ENCODE data around the gene LPGAT1.

GRCh38 chr1:211726467-211726995 is 104.0 kb downstream of the LPGAT1 start:
- TF ChIP-seq FOSL1 (IDR thresholded peaks at IDR 0.05; ENCODE audit: low read depth) (no peak), CTCF (IDR thresholded peaks at IDR 0.05 in 2 of 3, conservative IDR thresholded peaks at IDR 0.05 in 1 of 3; ENCODE audit: borderline replicate concordance in 1 of 3, insufficient read depth in 1 of 3, low read depth in 2 of 3, low read length in 2 of 3) (no peak), POLR2A (IDR thresholded peaks at IDR 0.05; ENCODE audit: borderline replicate concordance, extremely low read depth, insufficient read depth, insufficient read length) (no peak), SIN3A (IDR thresholded peaks at IDR 0.05; ENCODE audit: low read depth) (no peak), YY1 (IDR thresholded peaks at IDR 0.05; ENCODE audit: extremely low read depth, insufficient replicate concordance, low read depth, low read length) (no peak), ZNF274 (IDR thresholded peaks at IDR 0.05; ENCODE audit: low read depth, low read length) (no peak), POLR2AphosphoS5 (IDR thresholded peaks at IDR 0.05; ENCODE audit: low read depth, low read length) (no peak), SP1 (IDR thresholded peaks at IDR 0.05; ENCODE audit: low read depth) (no peak), EZH2phosphoT487 (IDR thresholded peaks at IDR 0.05; ENCODE audit: borderline replicate concordance) (no peak), ELF1 (IDR thresholded peaks at IDR 0.05; ENCODE audit: borderline replicate concordance, low read depth) (no peak)
- TF ChIP-seq, protein P1, sequence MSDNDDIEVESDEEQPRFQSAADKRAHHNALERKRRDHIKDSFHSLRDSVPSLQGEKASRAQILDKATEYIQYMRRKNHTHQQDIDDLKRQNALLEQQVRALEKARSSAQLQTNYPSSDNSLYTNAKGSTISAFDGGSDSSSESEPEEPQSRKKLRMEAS (IDR thresholded peaks at IDR 0.05), result no peak
- TF ChIP-seq, protein P2, sequence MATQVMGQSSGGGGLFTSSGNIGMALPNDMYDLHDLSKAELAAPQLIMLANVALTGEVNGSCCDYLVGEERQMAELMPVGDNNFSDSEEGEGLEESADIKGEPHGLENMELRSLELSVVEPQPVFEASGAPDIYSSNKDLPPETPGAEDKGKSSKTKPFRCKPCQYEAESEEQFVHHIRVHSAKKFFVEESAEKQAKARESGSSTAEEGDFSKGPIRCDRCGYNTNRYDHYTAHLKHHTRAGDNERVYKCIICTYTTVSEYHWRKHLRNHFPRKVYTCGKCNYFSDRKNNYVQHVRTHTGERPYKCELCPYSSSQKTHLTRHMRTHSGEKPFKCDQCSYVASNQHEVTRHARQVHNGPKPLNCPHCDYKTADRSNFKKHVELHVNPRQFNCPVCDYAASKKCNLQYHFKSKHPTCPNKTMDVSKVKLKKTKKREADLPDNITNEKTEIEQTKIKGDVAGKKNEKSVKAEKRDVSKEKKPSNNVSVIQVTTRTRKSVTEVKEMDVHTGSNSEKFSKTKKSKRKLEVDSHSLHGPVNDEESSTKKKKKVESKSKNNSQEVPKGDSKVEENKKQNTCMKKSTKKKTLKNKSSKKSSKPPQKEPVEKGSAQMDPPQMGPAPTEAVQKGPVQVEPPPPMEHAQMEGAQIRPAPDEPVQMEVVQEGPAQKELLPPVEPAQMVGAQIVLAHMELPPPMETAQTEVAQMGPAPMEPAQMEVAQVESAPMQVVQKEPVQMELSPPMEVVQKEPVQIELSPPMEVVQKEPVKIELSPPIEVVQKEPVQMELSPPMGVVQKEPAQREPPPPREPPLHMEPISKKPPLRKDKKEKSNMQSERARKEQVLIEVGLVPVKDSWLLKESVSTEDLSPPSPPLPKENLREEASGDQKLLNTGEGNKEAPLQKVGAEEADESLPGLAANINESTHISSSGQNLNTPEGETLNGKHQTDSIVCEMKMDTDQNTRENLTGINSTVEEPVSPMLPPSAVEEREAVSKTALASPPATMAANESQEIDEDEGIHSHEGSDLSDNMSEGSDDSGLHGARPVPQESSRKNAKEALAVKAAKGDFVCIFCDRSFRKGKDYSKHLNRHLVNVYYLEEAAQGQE (IDR thresholded peaks at IDR 0.05; ENCODE audit: low read depth), result no peak

Data from HCT116 (cell line).